HT1080 (cell line): ENCODE data around the gene ING5. TPM values are rescaled to one million over a fixed set of nuclear protein-coding genes. Genes with fewer than 3 reads are reported as not detected.

Experiments
- DNase-seq: peaks from one replicate; pipeline ENCODE4 v3.0.0-alpha.2; 2015; ENCODE audit warnings: low read depth
- total RNA-seq: library from RNA; depleted of rRNA; stranded (reverse); fragments of >200 nt; shearing (Covaris generic); gene quantifications from 2 replicates; pipeline ENCODE4 v1.2.3, GENCODE V29; 2014

The ING5 gene
- total RNA-seq, 1 experiment from 2014 or later = 29.7 TPM

GRCh38 chr2:241706537-241706936 lies 4.7 kb downstream of the ING5 start:
- no peak for DNase-seq

DNA sequence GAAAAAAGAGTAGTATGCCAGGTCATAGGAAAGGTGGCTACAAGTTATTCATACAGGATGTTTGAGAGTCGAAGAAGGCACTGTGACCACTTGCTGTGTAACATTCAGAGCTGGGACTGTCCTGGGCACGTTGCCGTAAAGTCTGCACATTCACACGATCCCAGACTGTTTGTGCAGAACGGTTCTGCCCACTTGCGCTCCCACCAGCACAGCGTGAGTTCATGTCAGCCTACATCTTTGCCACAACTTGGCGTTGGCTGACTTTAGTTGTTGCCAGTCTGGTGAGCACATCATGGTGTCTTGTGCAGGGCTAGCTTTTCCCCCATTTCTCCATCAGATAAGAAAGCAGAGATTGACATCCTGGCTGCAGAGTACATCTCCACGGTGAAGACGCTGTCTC lies 7.0 kb downstream of the ING5 start:
- DNase-seq = no peak

DNA sequence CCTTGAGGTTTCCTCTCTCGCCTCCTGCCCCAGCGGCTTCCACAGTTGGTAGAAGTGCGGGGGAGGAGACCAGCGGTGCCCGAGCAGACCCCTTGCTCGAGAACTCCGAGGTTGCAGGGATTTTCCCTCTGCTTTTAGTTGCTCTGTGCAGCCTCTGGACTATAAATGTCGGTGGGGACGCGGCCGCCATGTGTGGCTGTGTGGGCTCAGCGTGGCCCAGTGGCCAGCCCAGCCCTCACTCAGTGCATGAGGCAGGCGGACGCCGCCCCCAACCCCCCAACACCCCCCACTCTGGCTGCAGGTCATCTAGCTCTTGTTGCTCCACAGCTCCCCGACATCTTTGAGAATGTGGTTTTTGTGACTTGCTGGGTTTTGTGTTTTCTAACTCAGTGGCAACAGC lies 17.3 kb downstream of the ING5 start:
- no peak for DNase-seq

- no peak for DNase-seq
Measured at GRCh38 chr2:241720099-241720498, 18.3 kb downstream of the ING5 start.

DNA sequence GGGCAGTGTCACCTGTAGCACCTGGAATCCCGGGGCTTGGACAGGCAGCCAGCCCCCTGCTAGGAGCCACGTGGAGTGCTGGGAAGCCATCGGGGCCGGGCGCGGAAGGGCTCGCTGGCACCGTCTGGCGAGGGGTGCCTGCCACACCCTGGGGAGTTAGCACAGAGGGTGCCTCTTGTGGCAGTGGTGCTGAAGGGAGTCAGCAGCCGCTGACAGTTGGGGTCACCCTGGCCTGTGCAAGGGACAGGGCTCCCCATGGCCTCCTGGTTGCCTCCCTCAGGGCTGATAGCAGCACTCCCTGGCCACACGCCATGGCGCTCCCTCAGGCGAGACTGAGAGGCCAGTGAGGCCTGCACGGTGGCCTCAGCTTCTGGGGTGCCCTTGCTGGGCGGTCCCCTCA lies 18.7 kb downstream of the ING5 start:
- DNase-seq = no peak

- DNase-seq = no peak
Measured at GRCh38 chr2:241721852-241722251, 20.0 kb downstream of the ING5 start.

DNA sequence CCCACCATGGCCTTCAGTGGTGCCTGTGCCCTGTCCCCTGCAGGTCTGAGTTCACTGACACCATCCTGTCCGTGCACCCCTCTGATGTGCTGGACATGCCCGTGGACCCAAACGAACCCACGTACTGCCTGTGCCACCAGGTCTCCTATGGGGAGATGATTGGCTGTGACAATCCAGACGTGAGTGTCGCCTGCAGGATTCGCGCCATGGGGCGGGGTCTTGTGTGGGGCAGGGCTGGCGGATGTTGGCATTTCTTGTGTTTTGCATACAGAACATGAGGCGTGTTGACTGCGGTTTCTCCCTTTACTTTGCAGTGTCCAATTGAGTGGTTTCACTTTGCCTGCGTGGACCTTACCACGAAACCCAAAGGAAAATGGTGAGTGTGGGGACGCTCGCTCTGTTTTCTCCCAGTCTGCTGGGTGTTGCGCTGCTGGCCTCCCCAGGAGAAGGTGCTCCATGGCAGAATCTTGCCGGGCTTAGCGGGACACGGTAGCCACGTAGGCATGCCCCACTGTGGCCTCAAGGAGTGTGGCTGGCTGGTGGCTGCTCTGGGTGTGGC lies 21.1 kb downstream of the ING5 start:
- DNase-seq = no peak

GRCh38 chr2:241724259-241724974 lies 22.6 kb downstream of the ING5 start:
- DNase-seq = no peak

- DNase-seq = no peak
Measured at GRCh38 chr2:241724975-241725870, 23.4 kb downstream of the ING5 start.

DNA sequence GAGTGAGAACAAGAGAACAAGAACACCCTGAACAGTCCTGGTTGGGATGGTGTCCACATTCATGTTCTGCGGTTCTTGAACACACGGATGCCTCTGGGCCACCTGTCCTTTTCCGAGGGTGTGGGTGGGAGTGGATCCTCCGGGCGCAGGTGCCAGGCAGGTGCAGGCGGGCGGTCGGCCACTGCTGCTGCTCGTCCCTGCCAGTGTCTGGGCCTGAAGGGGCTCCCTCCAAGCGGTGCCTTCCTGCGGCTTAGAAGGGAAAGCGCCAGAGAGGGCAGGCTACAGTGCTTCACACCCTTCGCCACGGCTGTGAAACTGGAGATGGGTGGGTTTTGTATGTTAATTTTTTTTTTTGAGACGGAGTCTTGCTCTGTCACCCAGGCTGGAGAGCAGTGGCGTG lies 24.6 kb downstream of the ING5 start:
- DNase-seq = no peak

GRCh38 chr2:241728000-241728399 lies 26.2 kb downstream of the ING5 start:
- DNase-seq = no peak

- no peak for DNase-seq
Measured at GRCh38 chr2:241728627-241729026, 26.8 kb downstream of the ING5 start.

DNA sequence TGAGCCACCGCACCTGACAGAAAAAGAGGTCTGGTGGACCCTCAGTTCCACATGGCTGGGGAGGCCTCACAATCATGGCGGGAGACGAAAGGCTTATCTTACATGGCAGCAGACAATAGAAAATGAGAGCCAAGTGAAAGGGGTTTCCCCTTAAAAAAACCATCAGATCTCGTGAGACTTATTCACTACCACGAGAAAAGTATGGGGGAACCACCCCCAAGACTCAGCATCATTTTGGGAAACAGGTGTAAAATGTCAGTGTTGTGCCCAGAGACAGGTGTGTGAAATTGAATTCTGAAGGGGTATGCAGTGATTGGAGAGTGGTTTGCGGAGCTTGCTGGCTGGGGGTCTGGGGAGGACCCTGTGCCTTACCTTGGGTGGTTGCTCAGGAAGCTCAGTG lies 28.0 kb downstream of the ING5 start:
- DNase-seq = no peak

GRCh38 chr2:241730671-241731293 lies 28.9 kb downstream of the ING5 start:
- DNase-seq = no peak

GRCh38 chr2:241732513-241733186 lies 30.8 kb downstream of the ING5 start:
- peak; percentile 42 for DNase-seq

DNA sequence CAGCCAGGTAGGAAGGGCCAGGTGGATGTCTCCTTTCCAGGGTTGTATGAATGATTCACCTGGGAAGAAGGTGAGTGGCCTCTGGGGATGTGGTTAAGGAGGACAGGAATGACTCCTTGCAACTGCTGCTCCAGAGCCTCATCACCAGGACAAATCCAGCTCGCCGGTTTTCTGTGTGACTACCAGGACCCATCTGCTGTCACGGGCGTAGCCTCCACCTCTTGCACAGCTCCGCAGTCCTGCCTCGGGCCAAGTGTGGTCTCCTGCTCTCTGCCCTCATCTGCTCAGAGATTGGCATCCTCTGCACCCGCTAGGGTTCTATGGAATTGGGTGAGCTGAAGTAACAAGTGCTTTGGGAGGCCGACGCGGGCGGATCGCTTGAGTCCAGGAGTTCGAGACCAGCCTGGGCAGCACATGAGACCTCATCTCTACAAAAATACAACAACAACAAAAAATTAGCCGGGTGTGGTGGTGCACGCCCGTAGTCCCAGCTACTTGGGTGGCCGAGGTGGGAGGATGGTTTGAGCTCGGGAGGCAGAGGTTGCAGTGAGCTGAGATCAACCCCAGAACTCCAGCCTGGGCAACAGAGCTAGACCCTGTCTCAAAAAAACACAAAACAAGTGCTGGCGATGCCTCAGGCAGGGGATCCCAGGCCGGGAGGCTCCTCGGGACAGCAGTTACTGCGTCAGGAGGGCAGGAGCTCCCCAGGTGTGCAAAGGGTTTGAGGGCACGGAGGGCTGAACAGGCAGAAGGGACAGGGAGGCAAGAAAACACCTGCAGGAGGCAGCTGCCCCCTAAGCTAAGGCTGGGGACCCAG lies 31.8 kb downstream of the ING5 start:
- DNase-seq = no peak

DNA sequence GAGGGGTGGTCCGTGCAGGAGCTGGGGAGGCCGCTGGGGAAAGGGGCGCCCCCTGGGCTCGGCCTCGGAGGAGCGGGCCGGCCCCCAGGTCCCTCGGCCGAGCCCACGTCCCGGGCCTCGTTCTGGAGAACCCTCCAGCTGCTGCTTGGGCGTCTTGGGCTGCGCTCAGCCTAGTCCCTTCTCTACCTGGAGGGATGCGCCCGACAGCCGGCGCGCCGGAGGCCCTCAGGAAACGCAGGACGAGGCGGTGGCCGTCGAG lies 32.3 kb downstream of the ING5 start:
- no peak for DNase-seq

- DNase-seq = peak; percentile 55
Measured at GRCh38 chr2:241734467-241735208, 32.8 kb downstream of the ING5 start, which contains the start of gene D2HGDH. Gene D2HGDH (plus strand): TSS chr2:241734630. CDS start chr2:241735225, 595 bp downstream.

GRCh38 chr2:241736111-241736510 lies 34.3 kb downstream of the ING5 start:
- DNase-seq = no peak
